HCT116 (cell line): ENCODE data around the gene CST4.

ENCODE experiments used
- ATF3 ChIP-seq: IDR thresholded peaks from 2 replicates; pipeline ENCODE4 v1.6.1; 2012
- CBX3 ChIP-seq: IDR thresholded peaks from 2 replicates; pipeline ENCODE4 v1.6.1; 2012; ENCODE audit warnings: low read depth
- CEBPB ChIP-seq: IDR thresholded peaks from 2 replicates; pipeline ENCODE4 v1.6.1; 2012; ENCODE audit warnings: low read depth
- CTCF ChIP-seq, 3 experiments: fragments of 200-600 bp in 1 of 3; sonication (generic) in 1 of 3; IDR thresholded peaks in 2 of 3; conservative IDR thresholded peaks in 1 of 3; 2 replicates each; pipeline ENCODE4 v1.5.1; 2012 to 2017; ENCODE audit warnings: low read depth in 2 of 3, low read length in 2 of 3, antibody characterized with exemption in 1 of 3, borderline replicate concordance in 1 of 3, control low read depth in 1 of 3, mild to moderate bottlenecking in 1 of 3, mixed read lengths in 1 of 3, mixed run types in 1 of 3, moderate library complexity in 1 of 3; ENCODE audit not compliant: insufficient read depth in 1 of 3
- EGR1 ChIP-seq: IDR thresholded peaks from 2 replicates; pipeline ENCODE4 v1.6.1; 2012; ENCODE audit warnings: low read depth
- EZH2 ChIP-seq: fragments of 200-600 bp; sonication (generic); IDR thresholded peaks from 2 replicates; pipeline ENCODE4 v1.6.1; 2017; ENCODE audit warnings: antibody characterized with exemption, mixed run types
- EZH2phosphoT487 ChIP-seq: fragments of 200-600 bp; IDR thresholded peaks from 2 replicates; pipeline ENCODE4 v1.6.1; 2018; ENCODE audit warnings: antibody characterized with exemption, borderline replicate concordance
- JUND ChIP-seq: IDR thresholded peaks from 2 replicates; pipeline ENCODE4 v1.6.1; 2012
- POLR2A ChIP-seq: IDR thresholded peaks from 2 replicates; pipeline ENCODE4 v1.7.0; 2011; ENCODE audit warnings: borderline replicate concordance; ENCODE audit not compliant: insufficient read depth, insufficient read length; ENCODE audit errors: extremely low read depth
- POLR2AphosphoS5 ChIP-seq: IDR thresholded peaks from 2 replicates; pipeline ENCODE4 v1.6.1; 2011; ENCODE audit warnings: mild to moderate bottlenecking, low read depth, low read length, moderate library complexity
- RAD21 ChIP-seq: IDR thresholded peaks from 2 replicates; pipeline ENCODE4 v1.6.1; 2012; ENCODE audit warnings: low read depth, mild to moderate bottlenecking
- SP1 ChIP-seq: IDR thresholded peaks from 2 replicates; pipeline ENCODE4 v1.6.1; 2012; ENCODE audit warnings: low read depth
- TCF7L2 ChIP-seq: IDR thresholded peaks from 2 replicates; pipeline ENCODE4 v1.7.0; 2011; ENCODE audit warnings: borderline replicate concordance, inconsistent platforms; ENCODE audit not compliant: insufficient read depth, insufficient read length; ENCODE audit errors: extremely low read depth
- ZFX ChIP-seq: fragments of 450-650 bp; IDR thresholded peaks from 2 replicates; pipeline ENCODE4 v1.6.1; 2017

- no peak for TF ChIP-seq POLR2AphosphoS5
- TF ChIP-seq EZH2phosphoT487: no peak
- TF ChIP-seq TCF7L2: no peak
- no peak for TF ChIP-seq CTCF (IDR thresholded peaks at IDR 0.05 in 2 of 3, conservative IDR thresholded peaks at IDR 0.05 in 1 of 3; ENCODE audit: borderline replicate concordance in 1 of 3, insufficient read depth in 1 of 3, low read depth in 2 of 3, low read length in 2 of 3)
- no peak for TF ChIP-seq SP1
- no peak for TF ChIP-seq POLR2A
- no peak for TF ChIP-seq RAD21
- no peak for TF ChIP-seq CEBPB
- no peak for TF ChIP-seq ATF3
- TF ChIP-seq JUND: no peak
- no peak for TF ChIP-seq EGR1
- no peak for TF ChIP-seq EZH2
- no peak for TF ChIP-seq CBX3
- TF ChIP-seq ZFX: no peak
These were observed 42.5 kb downstream of the CST4 start for GRCh38 chr20:23646106-23646873.
